ENCODE results near the gene MYH7.
"Not testable (repeated sequence)": the region's sequence is repeated elsewhere in the genome, so short reads cannot be mapped to it uniquely, and the experiment has no call there.

The MYH7 gene

DNA sequence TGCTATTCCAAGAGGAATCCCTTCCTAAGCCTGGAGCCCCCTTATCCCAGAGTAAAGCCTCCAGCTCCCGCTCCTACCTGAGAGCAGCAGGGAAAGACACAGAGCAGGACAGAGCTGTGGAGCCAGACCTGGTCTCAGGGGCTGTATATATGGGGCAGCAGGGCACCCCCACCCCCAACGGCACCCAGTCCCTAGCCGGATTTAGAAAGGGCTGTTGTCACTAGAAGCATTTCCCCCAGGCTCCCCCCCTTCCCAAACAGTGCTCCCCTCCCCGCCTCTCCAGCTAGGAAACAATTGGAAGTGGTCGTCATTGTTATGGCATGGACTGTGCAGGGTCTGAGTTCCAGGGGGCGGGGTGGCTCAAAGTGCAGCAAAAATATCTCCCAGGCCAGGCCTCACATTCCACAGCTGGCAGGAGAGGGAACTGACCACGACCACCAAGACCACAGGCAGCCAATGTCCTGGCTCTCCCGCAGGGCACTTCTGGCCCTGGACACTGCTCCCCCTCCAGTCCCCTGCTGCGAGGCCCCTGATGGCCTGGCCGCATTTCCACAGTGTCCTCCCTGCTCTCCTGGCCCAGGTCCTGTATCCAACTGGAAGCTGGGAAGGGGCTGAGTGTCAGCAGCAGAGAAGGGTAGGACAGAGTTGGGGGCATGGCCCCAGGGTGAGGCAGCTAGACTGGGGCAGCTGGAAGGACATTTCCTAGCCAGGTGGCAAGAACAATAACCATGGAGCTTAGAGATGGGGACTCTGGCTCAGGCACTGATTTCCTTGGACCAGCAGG lies at the start of gene MYH7:
Gene MYH7, minus strand, starts transcription at position 118 of the 784 bp plus-strand sequence. CDS start 1,928 bp downstream, outside the sequence.
- in situ Hi-C loops (cut with MboI; ENCODE audit: low sequenced_read_pairs) = no loop called here

DNA sequence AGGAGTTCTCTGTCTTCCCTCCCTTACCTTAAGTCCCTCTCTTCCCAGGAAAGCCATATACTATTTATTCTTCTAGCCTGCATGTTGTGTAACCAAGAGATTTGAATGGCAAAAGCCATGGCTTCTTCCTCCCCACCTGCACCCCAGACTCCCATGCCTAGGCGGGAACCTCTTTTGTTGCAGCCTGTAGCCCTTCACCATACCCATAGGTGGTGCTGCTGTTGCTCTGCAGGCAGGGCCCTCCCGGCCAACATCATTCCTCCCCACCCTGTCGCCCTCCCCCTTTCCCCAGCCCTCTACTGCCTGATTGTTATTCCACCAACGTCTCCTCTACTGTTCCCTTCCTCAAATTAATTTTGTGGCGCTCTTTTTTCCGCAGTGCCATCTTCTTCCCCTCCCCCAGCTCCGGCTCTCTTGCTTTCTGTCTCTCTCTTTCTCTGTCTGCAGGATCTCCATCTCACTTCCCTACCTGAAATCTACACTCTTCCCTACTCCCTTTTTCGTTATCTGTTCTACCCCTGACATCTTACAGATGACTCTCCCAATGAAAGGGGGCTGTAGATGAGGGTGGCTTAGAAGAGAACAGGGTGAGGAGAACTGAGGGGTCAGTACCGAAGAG lies 47.9 kb upstream of the MYH7 start:
- in situ Hi-C loops (cut with MboI; ENCODE audit: low sequenced_read_pairs) = no loop called here

DNA sequence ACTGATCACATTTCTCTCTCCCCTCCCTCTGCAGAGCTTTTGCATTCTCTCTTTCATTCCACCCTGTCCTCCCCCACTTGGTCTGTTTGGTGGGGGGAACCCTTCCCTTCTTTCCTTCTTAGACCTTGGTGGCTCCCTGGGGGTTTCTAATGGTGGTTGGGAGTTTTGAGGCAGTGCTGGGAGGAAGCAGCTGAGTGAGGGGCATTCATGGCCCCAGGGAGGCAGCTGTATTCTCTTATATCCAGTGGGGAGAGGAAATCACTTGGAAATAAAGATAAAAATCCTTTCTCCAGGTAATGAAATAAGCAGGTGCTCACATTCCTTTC lies 47.3 kb upstream of the MYH7 start:
- in situ Hi-C loops (cut with MboI; ENCODE audit: low sequenced_read_pairs) = no loop called here

DNA sequence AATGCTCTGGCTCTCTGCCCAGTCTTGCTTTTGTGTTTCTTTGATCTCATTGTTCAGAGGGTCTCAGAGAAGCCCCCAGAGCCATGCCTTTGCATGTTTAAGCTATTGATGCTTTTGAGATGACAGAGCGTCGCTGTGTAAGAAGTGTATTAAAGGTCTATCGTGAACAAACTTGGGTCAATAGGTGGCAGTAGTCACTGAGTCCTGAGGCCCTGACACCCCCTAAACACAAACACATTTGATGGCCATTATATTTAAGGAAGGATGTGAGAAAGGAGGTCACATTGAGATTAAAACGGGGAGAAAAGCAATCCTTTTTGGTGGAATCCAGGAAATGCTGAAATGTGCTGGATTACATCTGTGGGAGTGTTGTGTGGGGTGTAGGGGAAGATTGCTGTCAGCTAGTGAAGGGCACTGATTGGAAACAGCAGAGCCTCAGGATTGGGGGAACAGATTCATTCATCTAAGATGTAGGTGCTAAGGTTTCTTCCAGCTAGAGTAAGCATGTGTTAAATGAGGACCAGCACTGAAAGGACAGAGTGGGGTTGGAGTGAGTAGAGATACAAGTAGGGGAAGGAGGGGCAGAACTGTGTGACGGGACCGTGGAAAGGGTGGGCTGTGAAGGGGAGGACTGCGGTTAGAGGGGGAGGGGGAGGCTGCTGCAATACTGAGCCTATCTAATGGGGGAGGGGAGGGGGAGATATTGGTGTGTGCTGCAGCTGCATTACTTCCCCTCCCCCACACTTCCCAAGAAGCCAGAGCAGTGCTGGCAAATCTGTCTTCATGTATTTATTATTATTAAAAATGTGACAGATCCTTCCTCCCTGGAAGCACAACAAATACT lies 46.7 kb upstream of the MYH7 start:
- in situ Hi-C loops (cut with MboI; ENCODE audit: low sequenced_read_pairs) = no loop called here

DNA sequence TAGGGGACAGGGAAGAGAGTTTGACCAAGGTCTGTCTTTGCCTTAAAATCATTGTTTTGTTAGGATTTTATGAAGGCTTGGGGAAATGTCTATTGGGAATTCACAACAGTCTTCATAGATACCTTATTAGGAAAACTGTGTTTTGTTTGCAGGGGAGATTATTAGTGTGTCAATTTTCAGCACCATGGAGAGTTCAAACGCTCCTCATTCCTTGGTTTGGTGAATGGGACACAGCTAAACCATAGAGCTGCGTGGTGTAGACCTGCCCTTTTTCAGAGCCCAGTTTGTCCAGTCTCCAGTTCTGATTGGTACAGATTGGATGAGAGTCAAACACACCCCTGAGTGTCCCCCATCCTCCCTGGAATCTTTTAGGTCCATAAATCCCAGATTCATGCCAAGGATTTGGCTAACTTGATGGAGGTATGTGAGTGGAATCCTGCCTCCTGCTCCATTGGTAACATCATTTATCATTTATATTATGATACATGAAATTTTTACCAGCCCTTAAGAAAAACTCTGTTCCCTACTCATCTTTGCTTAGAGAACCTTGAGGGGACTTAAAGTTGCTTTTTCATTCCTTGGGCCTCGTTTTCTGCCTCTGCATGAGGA lies 46.0 kb upstream of the MYH7 start:
- in situ Hi-C loops (cut with MboI; ENCODE audit: low sequenced_read_pairs) = no loop called here

DNA sequence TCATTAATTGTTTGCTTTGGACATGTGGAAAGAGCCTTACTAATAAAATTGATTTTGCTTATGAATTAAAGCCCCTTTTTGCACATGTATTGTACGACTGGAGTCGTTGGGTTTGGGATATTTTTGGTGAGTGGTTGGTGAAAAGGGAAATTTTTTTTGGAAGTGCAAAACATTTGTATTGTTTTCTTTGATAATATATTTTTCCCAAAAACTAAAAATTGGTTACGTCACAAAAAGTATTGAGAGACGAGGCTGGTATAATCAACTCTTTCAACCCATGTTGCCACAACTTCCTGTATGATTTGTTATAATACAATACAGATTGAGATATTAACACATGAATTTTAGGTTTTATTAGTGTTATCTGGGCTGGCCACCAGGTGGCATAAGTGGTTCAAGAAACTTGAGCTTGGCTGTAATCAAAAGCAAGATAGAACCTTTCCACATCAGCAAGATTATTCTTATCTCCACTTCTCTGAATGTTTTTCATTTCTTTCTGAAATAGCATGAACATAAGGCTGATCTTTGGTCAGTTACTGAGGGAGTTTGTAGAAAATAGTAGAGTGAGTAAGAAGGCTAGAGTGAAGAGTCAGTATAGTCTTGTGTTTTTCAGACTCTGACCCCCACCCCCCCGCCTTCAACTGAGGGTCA lies 42.8 kb upstream of the MYH7 start:
- in situ Hi-C loops (cut with MboI; ENCODE audit: low sequenced_read_pairs) = no loop called here

DNA sequence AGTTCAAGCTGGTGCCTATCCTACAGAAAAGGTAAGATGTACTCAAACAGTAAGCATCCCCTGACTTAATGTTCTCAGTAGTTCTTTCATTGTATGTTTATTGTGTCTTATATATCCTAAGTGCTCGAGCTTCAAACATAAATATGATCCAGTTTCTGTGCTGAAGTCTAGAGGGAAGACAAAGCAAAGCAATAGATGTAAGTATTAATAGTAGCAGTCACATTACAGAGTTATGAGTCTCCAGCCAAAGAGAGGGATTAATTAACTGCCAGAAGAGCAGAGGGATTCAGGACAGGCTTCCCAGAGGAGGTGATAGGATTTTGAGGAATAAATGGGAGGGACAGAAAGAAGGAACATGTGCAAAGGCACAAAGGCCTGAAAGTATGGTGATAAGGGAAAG lies 35.5 kb upstream of the MYH7 start:
- in situ Hi-C loops (cut with MboI; ENCODE audit: low sequenced_read_pairs) = no loop called here

DNA sequence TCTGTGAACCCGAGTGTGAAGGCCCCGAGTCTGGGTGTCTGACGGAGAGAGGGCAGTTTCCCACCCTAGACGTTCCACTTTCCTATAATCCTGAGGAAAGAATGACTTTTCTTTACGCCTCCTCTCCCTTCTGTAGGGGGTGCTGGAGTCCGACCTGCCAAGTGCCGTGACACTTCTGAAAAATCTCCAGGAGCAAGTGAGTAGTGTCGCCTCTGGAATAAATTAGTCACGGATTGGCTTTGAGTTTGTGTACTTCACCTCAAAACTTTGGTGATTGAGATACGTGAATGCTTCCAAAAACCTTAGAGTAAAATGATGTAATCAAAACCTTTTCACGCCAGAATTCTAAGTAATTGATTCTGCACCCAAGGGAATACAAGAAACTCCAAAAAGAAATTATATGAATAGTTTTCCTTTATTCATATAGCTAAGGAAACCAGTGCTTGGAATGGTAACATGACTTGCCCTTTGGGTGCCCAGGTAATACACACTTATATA lies 34.5 kb upstream of the MYH7 start:
- in situ Hi-C loops (cut with MboI; ENCODE audit: low sequenced_read_pairs) = no loop called here

DNA sequence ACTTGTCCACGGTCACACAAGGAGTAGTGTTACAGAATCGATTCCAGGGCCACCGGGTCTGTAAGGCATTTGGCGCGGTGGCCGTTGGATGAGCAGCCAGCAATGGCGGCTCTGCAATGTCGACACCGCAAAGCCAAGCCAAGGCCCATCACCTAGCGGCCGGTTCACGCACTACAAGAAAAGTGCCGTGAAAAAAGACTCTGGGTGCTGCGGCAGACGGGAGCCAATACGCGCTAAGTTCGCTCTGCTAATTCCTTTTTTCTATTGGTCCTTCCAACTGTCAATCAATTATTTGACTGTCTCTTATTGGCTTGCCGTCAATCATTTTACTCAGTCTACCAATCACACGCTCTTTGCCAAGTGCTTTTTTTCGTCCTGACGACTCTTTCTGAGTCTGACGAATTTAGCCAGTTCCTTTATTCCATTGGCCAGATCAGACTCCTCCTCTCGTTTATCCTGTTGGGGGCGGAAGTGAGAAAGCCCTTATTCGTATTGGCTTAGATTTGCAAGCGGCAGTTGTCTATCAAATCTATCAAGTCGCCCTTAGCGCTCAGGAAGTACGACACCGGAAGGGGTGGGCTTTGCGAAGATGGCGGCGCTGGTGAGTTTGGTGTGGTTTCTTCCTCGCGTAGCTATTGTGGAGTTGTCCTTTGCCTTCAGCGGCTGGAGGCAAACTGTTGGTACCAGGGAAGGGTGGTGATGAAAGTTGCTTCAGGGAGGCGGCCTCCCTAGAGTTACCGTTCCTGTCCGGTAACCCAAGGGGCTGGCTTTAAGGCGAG lies 33.9 kb upstream of the MYH7 start, which contains the start of gene NGDN:
Gene NGDN, plus strand, starts transcription at position 577 of the 779 bp plus-strand sequence. Its CDS starts 13 bp downstream, at position 590.
- in situ Hi-C loops (cut with MboI; ENCODE audit: low sequenced_read_pairs) = no loop called here

DNA sequence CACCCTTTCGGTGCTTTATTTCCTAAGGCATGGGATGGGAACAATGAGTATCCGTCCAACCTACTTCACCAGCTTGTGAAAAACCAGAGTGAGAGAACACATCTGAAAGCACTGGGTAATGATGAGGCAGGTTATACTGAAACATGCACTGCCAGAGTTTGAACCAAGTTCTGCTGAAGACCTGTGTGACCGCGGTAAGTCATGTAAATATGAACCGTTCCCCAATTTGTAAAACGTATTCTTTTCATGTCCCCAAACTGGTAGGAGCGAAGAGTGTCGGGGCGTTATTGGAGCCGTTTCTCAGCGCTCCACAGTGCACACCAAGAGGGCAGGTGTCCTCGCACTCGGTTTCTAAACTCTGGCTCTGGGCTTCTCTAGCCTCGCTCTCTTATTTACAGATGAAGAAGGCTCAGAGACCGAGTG lies 33.3 kb upstream of the MYH7 start:
- in situ Hi-C loops (cut with MboI; ENCODE audit: low sequenced_read_pairs) = no loop called here

DNA sequence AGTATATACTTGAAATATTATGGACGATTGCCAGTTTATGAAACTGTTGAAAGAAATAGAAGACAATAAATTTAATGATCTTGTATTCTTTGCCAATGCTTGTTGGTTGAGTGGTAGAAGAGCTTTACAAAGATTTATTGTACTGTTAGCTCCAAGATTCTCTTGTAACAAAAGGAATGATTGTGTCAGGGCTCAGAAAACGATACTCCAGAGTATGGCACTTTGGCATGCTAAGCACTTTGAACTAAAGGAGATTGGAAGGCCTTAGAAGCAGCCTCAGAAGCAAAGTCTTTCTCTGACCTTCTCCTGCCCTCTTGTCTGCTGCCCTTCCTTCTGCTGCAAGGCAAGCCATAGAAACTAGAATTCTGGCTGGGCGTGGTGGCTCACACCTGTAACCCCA lies 29.8 kb upstream of the MYH7 start:
- in situ Hi-C loops (cut with MboI; ENCODE audit: low sequenced_read_pairs) = no loop called here

DNA sequence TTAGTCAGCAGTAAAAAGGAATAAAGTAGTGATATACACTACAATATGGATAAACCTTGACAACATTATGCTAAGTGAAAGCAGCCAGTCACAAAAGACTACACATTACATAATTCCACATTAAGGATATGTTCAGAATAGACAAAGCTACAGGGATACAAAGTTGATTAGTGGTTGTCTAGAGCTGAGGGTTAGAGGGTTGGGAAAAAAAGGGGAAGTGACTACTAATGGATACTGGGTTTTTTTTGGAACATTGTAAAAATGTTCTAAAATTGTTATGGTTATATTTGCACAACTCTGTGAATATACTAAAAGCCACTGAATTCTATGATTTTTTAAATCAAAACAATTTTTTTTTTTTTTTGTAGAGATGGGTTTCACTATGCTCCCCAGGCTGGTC lies 29.2 kb upstream of the MYH7 start:
- in situ Hi-C loops (cut with MboI; ENCODE audit: low sequenced_read_pairs) = no loop called here

DNA sequence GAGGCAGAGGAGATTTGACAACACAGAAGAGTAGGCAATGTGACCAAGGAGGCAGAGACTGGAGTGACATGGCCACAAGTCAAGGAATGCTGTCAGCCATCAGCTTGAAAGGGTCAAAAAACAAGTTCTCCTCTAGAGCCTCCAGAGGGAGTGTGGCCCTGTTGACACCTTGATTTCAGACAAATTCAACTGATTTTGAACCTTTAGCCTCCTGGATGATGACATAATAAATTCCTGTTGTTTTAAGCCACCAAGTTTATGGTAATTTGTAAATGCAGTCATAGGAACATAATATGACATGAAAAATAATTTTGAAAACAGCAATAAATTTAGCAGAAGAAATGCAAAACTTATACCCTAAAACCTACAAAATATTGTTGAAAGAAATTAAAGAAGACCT lies 25.5 kb upstream of the MYH7 start:
- in situ Hi-C loops (cut with MboI; ENCODE audit: low sequenced_read_pairs) = no loop called here

DNA sequence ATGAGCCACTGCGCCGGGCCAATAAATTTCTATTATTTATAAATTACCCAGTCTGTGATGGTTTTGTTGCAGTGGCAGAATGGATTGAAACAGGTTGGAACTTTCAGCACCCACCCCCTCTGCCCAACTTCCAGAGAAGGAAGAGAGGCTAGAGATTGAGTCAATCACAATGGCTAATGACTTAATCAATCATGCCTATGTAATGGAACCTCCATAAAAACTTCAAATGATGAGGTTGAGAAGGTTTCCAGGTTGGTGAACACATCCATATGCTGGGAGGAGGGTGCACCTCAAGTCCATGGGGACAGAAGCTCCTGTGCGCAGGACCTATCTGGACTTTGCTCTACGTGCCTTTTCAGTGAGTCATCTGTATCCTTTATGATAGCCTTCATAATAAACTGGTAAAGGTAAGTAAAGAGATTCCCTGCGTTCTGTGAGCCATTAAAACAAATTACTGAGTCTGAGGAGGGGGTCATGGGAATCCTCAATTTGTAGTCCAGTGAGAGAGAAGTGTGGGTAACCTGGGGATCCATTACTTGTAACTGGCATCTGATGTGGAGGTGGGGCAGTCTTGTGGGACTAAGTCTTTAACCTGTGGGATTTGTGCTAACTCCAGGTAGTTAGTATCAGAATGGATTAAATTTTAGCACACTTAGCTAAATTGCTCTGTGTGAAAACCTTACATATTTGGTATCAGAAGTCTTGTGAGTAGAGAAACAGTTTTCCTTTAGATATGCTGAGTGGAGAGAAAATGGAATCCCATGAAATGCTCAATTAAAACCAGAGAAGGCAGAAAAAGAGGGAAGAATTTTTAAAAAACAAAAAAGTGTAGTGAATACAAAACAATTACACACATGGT lies 22.4 kb upstream of the MYH7 start:
- in situ Hi-C loops (cut with MboI; ENCODE audit: low sequenced_read_pairs) = no loop called here

DNA sequence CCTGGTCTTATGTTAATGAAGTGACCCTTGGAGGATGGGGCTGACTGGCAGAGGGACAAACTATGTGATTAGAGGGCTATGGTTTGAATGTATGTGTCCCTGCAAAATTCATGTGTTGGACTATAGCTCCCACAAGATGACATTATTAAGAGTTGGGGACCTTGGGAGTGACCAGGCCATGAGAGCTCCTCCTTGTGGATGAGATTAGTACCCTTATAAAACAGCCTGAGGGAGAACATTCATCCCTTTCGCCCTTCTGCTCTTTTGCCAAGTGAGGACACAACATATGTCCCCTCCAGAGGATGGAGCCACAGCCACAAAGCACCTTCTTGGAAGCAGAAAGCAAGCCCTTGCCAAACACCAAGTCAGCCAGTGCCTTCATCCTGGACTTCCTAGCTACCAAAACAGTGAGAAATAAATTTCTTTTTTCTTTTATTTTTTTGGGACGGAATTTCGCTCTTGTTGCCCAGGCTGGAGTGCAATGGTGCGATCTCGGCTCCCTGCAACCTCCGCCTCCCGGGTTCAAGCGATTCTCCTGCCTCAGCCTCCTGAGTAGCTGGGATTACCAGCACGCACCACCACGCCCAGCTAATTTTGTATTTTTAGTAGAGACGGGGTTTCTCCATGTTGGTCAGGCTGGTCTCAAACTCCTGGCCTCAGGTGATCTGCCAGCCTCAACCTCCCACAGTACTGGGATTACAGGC lies 21.6 kb upstream of the MYH7 start:
- in situ Hi-C loops (cut with MboI; ENCODE audit: low sequenced_read_pairs) = not testable (repeated sequence)

DNA sequence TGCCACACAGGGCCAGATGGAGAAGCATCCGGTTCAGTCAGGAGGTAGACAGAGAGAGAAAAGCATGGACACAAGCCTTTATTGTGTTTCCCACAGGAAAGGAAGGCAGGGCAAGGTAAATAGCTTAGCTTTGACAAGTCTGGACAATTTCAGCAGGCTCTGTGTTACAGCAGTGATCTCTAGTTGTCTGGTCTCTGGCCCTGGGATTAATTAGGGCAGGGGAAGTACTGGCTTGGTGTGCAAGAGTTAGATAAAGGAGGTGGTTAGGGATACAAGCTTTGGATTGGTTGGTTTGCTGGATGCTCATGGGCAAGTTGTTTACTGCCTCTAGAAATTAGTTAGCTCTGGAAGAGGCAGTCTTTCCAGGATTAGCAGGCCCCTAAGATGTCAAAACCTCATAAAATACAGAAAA lies 19.0 kb upstream of the MYH7 start:
- in situ Hi-C loops (cut with MboI; ENCODE audit: low sequenced_read_pairs) = no loop called here

DNA sequence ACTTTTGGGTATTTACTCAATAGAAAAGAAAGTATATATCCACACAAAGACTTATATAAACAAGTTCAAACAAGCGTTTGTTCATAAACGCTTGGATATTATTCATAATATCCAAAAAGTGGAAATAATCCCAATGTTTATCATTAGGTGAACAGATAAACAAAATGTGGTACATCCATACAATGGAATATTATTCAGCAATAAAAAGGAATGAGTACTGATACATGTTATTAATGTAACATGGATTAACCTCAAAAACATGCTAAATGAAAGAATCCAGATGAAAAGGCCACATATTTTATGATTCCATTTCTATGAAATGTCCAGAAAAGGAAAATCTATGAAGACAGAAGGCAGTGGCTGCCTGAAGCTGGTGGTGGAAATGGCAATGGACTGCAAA lies 16.8 kb upstream of the MYH7 start:
- in situ Hi-C loops (cut with MboI; ENCODE audit: low sequenced_read_pairs) = no loop called here

DNA sequence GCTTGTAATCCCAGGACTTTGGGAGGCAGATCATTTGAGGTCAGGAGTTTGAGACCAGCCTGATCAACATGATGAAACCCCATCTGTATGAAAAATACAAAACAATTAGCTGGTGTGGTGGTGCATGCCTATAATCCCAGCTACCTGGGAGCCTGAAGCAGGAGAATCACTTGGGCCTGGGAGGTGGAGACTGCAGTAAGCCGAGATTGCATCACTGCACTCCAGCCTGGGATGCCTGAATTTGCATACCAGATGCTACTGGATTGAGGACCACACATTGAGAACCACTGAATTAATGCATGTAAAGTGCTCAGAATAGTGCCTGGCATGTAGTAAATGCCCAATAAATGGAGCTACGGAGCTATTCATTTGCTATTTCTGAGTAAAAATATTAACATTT lies 14.9 kb upstream of the MYH7 start:
- in situ Hi-C loops (cut with MboI; ENCODE audit: low sequenced_read_pairs) = no loop called here
